SU-DHL-6 (cell line): ENCODE measurements around the gene RANBP17.

Source experiments
- EZH2phosphoT487 ChIP-seq: fragments of 200-600 bp; sonication (generic), shearing (Covaris generic); conservative IDR thresholded peaks from 2 replicates; pipeline ENCODE4 v1.6.1; 2018; ENCODE audit warnings: mild to moderate bottlenecking, antibody characterized with exemption, low read length, moderate library complexity, mixed read lengths
- TF ChIP-seq, protein P1 (sequence below): fragments of 200-600 bp; sonication (generic); IDR thresholded peaks from one replicate; pipeline ENCODE4 v1.5.1; 2017; ENCODE audit warnings: antibody characterized with exemption, mild to moderate bottlenecking, low read length, moderate library complexity; ENCODE audit not compliant: insufficient read depth, poor library complexity, severe bottlenecking

- TF ChIP-seq, protein P1, sequence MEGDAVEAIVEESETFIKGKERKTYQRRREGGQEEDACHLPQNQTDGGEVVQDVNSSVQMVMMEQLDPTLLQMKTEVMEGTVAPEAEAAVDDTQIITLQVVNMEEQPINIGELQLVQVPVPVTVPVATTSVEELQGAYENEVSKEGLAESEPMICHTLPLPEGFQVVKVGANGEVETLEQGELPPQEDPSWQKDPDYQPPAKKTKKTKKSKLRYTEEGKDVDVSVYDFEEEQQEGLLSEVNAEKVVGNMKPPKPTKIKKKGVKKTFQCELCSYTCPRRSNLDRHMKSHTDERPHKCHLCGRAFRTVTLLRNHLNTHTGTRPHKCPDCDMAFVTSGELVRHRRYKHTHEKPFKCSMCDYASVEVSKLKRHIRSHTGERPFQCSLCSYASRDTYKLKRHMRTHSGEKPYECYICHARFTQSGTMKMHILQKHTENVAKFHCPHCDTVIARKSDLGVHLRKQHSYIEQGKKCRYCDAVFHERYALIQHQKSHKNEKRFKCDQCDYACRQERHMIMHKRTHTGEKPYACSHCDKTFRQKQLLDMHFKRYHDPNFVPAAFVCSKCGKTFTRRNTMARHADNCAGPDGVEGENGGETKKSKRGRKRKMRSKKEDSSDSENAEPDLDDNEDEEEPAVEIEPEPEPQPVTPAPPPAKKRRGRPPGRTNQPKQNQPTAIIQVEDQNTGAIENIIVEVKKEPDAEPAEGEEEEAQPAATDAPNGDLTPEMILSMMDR = no peak
- TF ChIP-seq EZH2phosphoT487 = no peak
These were observed 403.0 kb downstream of the RANBP17 start for GRCh38 chr5:171264843-171265242.
